Raji (cell line): ENCODE results near the gene MMRN2.

ENCODE experiments used
- POLR2A ChIP-seq: IDR thresholded peaks from 2 replicates; pipeline ENCODE4 v1.6.1; 2011; ENCODE audit warnings: low read depth, low read length, control low read depth; ENCODE audit not compliant: insufficient read depth

MMRN2 gene

GRCh38 chr10:86929468-86930380 lies 27.7 kb downstream of the MMRN2 start:
- no peak for TF ChIP-seq POLR2A

- no peak for TF ChIP-seq POLR2A
Observed at GRCh38 chr10:86922553-86922961, 34.9 kb downstream of the MMRN2 start.

- TF ChIP-seq POLR2A, result no peak
Observed at GRCh38 chr10:86918022-86918471, 39.4 kb downstream of the MMRN2 start.

DNA sequence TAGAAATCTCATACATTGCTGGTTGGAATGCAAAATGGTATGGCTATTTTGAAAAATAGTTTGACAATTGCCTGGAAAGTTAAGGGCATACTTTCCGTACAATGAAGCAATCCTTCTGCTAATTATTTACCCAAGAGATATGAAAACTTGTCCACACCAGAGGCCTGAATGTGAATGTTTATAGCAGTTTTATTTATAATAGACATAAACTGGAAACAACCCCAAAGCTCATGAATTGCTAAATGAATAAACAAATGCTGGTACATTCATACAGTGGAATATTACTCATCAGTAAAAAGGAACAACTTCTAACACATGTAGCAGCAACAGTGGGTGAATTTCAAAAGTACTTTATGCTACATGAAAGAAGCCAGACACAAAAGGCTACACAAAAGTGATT lies 42.7 kb downstream of the MMRN2 start:
- no peak for TF ChIP-seq POLR2A

DNA sequence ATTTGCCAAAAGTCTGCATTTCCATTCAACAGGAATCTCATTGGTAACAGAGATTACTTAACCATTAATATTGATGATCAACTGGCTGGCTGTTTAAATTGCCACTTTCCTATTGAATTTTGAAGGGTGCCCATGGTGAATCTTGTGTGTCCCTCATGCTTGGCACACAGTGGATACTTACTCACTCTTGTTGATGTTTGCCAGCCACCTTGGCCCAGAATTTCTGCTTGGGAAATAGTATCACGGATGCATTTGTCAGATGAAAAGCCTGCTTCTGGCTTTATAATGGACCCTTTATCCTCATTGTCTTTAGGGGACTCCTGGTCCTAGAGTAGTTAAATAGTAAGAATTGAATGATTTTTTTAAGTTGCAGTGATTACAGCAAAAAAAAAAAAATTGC lies 52.0 kb downstream of the MMRN2 start:
- no peak for TF ChIP-seq POLR2A

DNA sequence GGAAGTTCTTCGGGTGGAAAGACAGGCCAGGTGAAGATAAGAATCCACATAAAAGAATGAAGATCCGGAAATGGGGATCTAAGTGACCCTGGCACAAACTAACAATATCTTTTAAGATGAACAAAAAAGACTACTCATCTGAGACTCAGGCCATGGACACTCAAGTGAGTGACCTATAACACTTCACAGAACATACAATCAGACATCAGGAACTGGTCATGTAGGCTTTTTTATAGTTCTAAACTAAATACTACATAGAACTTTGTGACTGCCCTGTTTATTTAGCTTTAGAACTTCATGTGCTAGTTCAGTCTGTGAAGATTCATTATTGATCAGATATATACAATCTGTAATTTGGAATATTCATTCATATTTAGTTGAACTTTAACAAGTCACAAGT lies 52.8 kb downstream of the MMRN2 start:
- no peak for TF ChIP-seq POLR2A

DNA sequence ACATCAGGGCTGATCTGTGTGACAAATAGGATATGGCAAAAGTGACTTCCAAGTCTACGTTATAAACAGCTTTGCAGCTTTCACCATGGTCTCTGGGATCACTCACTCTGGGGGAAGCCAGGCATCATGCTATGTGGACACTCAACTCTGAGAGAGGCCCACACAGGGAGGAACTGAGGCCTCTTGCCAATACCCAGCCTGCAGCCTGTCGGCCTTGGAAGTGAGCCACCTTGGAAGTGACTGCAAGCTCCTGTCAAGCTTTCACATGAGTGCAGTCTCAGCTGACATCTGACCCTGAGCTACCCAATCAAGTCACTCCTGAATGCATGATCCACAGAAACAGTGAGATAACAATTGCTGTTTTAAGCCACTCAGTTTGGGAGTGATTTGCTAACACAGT lies 56.5 kb downstream of the MMRN2 start:
- no peak for TF ChIP-seq POLR2A

DNA sequence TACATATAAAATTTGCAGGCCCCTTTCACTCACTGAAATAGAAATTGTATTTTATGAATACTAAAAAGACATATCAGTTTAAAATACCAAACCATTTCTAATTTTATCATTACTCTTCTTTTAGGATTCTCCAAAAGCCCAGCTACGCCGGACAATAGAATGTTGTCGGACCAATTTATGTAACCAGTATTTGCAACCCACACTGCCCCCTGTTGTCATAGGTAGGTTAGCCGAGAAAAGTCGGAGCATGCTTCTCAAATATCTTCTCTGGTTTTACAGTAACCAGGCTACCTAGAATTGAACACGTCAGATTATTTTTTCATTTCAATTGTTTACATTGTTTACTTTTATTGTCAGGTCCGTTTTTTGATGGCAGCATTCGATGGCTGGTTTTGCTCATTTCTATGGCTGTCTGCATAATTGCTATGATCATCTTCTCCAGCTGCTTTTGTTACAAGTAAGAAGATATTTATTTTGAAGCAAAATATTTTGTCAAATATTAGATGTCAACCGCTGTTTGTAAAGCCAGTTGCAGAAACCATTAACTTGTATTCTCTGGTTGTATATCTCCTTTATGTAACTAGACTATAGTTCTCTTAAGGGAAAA lies 57.6 kb downstream of the MMRN2 start:
- no peak for TF ChIP-seq POLR2A

DNA sequence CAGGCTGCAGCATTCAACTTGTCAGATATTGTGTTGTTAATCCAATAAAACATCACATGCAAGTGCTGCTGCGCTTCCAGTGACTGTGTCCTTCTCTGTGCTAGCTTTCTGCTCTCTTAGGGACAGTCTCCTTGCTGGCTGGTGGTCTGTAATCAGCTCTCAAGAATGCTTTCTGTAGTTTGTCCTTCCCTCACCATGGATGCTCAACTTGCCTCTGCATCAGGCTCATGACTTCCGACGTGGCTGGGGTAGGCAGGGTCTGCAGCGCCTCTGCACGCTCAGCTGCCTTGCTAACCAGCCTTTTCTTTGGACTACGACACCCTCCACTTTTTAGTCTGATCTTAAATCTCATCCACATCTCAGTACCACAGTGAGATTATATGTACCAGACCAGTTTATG lies 58.3 kb downstream of the MMRN2 start:
- TF ChIP-seq POLR2A, result no peak

GRCh38 chr10:86898511-86898910 lies 58.9 kb downstream of the MMRN2 start:
- TF ChIP-seq POLR2A, result no peak

DNA sequence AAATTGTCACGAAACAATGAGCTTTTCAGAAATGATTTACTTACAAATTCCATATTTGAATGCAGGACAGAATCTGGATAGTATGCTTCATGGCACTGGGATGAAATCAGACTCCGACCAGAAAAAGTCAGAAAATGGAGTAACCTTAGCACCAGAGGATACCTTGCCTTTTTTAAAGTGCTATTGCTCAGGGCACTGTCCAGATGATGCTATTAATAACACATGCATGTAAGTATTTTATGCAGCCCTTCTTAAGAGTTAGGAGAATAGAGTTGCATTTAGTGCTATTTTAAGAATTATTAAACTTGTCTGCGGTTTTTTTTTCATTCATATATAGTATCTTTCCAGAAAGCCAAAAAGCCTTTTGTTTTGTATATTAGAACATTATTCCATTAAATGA lies 67.4 kb downstream of the MMRN2 start:
- no peak for TF ChIP-seq POLR2A

DNA sequence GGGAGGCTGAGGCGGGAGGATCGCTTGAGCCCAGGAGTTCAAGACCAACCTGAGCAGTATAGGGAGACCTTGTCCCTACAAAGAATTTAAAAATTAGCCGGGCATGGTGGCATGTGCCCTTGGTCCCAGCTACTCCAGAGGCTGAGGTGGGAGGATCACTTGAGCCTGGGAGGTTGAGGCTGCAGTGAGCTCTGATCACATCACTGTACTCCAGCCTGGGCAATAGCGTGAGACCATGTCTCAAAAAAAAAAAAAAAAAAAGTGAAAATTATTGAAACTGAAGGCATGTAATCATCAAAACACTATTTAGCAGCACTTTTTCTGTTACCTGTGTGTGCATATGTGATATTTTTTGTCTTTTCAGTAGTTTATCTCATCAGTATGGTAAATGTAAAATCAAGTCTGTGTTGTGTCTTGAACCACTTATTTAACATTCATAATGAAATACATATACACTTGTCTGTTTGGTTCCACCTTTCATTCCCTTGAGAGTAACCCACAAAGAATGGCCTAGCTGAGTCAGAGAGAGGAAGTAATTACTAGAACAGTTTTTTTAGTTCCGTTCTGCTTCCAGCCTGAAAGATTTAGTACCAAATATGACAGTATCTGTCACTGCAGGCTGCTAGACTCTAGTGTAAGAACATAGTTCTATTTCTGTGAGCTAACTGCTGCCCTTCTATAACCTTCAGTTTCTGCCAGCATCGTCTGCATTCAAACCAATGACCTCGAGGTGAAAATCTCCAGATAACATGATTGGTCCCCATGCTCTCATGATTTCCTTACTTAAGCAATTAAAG lies 68.6 kb downstream of the MMRN2 start:
- no peak for TF ChIP-seq POLR2A
